Right lobe of liver (tissue), 6 donors: Measurements from ENCODE around the gene CACNA1E. TPM values are rescaled to one million over a fixed set of nuclear protein-coding genes. Genes with fewer than 3 reads are reported as not detected.

ENCODE experiments used
- ATAC-seq, 4 donors: fragments of 200-7000 bp; cut with Tn5 transposase; one replicate each; pipeline ENCODE4 v1.9.1; 2020; ENCODE audit warnings: mild to moderate bottlenecking in 4 of 4, moderate library complexity in 4 of 4
- DNase-seq, 3 donors: peaks; one replicate each; pipeline ENCODE4 v3.0.0-alpha.2; 2020
- H3K27ac ChIP-seq, 3 donors: fragments of 200-600 bp; one replicate each; pipeline ENCODE4 v1.8.0; 2022
- H3K27me3 ChIP-seq, 2 donors: fragments of 200-600 bp; one replicate each; pipeline ENCODE4 v1.8.0; 2022
- H3K36me3 ChIP-seq, 4 donors: fragments of 200-600 bp; sonication (generic) in 1 of 4; one replicate each; pipeline versions ENCODE4 v1.5.1 to v1.8.0; 2017 to 2022; ENCODE audit warnings: control low read depth in 1 of 4
- H3K4me1 ChIP-seq, 4 donors: fragments of 200-600 bp; sonication (generic) in 1 of 4; one replicate each; pipeline versions ENCODE4 v1.5.1 to v1.8.0; 2017 to 2022; ENCODE audit warnings: control low read depth in 1 of 4
- H3K4me3 ChIP-seq, 3 donors: fragments of 200-600 bp; one replicate each; pipeline ENCODE4 v1.8.0; 2022
- H3K9me3 ChIP-seq, 4 donors: fragments of 200-600 bp; sonication (generic) in 1 of 4; one replicate each; pipeline versions ENCODE4 v1.5.1 to v1.8.0; 2017 to 2022; ENCODE audit warnings: control low read depth in 1 of 4
- CTCF ChIP-seq, 4 donors: fragments of 200-600 bp in 3 of 4; fragments of 450-650 bp in 1 of 4; IDR thresholded peaks; one replicate each; pipeline versions ENCODE4 v1.5.1 to v1.8.0; 2016 to 2022; ENCODE audit warnings: antibody characterized with exemption in 4 of 4, mild to moderate bottlenecking in 2 of 4
- POLR2A ChIP-seq: fragments of 450-650 bp; IDR thresholded peaks from one replicate; pipeline ENCODE4 v1.6.1; 2017; ENCODE audit warnings: antibody characterized with exemption, mild to moderate bottlenecking
- WGBS: methylation state at CpG from one replicate; pipeline ENCODE4 v1.1.6; 2018; ENCODE audit warnings: low coverage, low lambda C conversion rate; ENCODE audit not compliant: insufficient coverage; ENCODE audit errors: missing lambda C conversion rate; 5-methylcytosine and 5-hydroxymethylcytosine counted together
- intact Hi-C, 2 donors: fragments of 100-400 bp; cut with DNase I; formaldehyde crosslinking; loops; one replicate each; pipeline versions ENCODE4 v1.11.2 to v1.14.1; 2022
- total RNA-seq, 6 experiments: library from RNA; depleted of rRNA in 2 of 6; stranded (reverse); fragments of >200 nt in 2 of 6; fragmentation: NEBNext Ultra II Directional in 3 of 6; extraction: Animal tissue kit (Norgen Biotek cat#: 25700) in 3 of 6; gene quantifications; one replicate each; pipeline versions ENCODE4 v1.1.0 to v1.2.4, GENCODE V29; 2016 to 2023
- donor health status: DM: no; HTN: yes; CAD: no.
- donor health status: DM: no; HTN: no; CAD: no.
- donor health status: DM: no; HTN: no; CAD: no.
- donor health status: DM: no; HTN: yes; CAD: no.
- donor health status: DM: no; HTN: yes; CAD: no.

CACNA1E gene
- total RNA-seq, 6 experiments from 2014 or later, result 0.05 to 0.09 (median 0.06) TPM; not detected in 2

- 46% methylated on average over 7 of the region's 9 CpGs for WGBS
- Histone ChIP-seq H3K27ac (no peak overlapping the region), H3K36me3 (no peaks in the 10 kb centered on the region), H3K9me3 (no peaks in the 10 kb centered on the region), H3K27me3 (no peaks in the 10 kb centered on the region), H3K4me3 (no peak overlapping the region), H3K4me1 (no peaks in the 10 kb centered on the region)
- no peak for ATAC-seq
- no peak for TF ChIP-seq CTCF (IDR thresholded peaks at IDR 0.05)
- TF ChIP-seq POLR2A, result no peak
- DNase-seq, result no peak
- intact Hi-C loops, result no loop called here
Observed at GRCh38 chr1:181739214-181739613, 255.9 kb downstream of the CACNA1E start.

GRCh38 chr1:181742426-181742825 is 259.1 kb downstream of the CACNA1E start:
- no peak for DNase-seq
- H3K4me1 ChIP-seq, result no peaks in the 10 kb centered on the region
- intact Hi-C loops, result no loop called here
- no peaks in the 10 kb centered on the region for H3K9me3 ChIP-seq
- H3K36me3 ChIP-seq, result no peaks in the 10 kb centered on the region
- H3K4me3 ChIP-seq, result no peak overlapping the region
- ATAC-seq, result no peak
- H3K27me3 ChIP-seq, result no peaks in the 10 kb centered on the region
- H3K27ac ChIP-seq, result no peak overlapping the region
- TF ChIP-seq POLR2A (no peak), CTCF (IDR thresholded peaks at IDR 0.05) (no peak)
- WGBS, result 35% methylated on average over 4 of the region's 4 CpGs

- 36% methylated on average over 4 of the region's 6 CpGs for WGBS
- no peak for DNase-seq
- H3K4me1 ChIP-seq, result no peaks in the 10 kb centered on the region
- H3K9me3 ChIP-seq, result no peaks in the 10 kb centered on the region
- H3K36me3 ChIP-seq, result no peaks in the 10 kb centered on the region
- no peak for ATAC-seq
- no peak overlapping the region for H3K4me3 ChIP-seq
- H3K27me3 ChIP-seq, result no peaks in the 10 kb centered on the region
- no peak overlapping the region for H3K27ac ChIP-seq
- intact Hi-C loops, result no loop called here
- TF ChIP-seq POLR2A (no peak), CTCF (IDR thresholded peaks at IDR 0.05) (no peak)
Observed at GRCh38 chr1:181743878-181744312, 260.6 kb downstream of the CACNA1E start.

GRCh38 chr1:181746224-181746623 is 262.9 kb downstream of the CACNA1E start:
- WGBS, result 39% methylated on average over 2 of the region's 2 CpGs
- no peaks in the 10 kb centered on the region for H3K4me1 ChIP-seq

More at GRCh38 chr1:181746224-181746623, 262.9 kb downstream of the CACNA1E start:
- Histone ChIP-seq H3K27me3 (no peaks in the 10 kb centered on the region), H3K4me3 (no peak overlapping the region), H3K36me3 (no peaks in the 10 kb centered on the region), H3K27ac (no peak overlapping the region), H3K9me3 (no peaks in the 10 kb centered on the region)
- intact Hi-C loops, result no loop called here
- ATAC-seq (no peak), DNase-seq (no peak)
- TF ChIP-seq CTCF (IDR thresholded peaks at IDR 0.05) (no peak), POLR2A (no peak)
